Keratinocyte (primary cell): ENCODE results near the gene RNF44. TPM values are rescaled to one million over a fixed set of nuclear protein-coding genes. Genes with fewer than 3 reads are reported as not detected.

ENCODE experiments used
- DNase-seq: peaks from one replicate; pipeline ENCODE4 v3.0.0-alpha.2; 2011; ENCODE audit warnings: low read depth, missing footprints, low spot score
- FAIRE-seq: peaks from 2 replicates; lab custom pipeline; 2011; peaks lifted over from hg19 to GRCh38; lab: Jason Lieb, UNC
- H2AFZ ChIP-seq: 2 replicates; pipeline ENCODE4 v1.6.0; 2012; ENCODE audit warnings: low read length, control low read depth, inconsistent platforms; ENCODE audit not compliant: control insufficient read depth
- H3K27ac ChIP-seq: 2 replicates; pipeline ENCODE4 v1.5.1; 2011; ENCODE audit warnings: low read length; ENCODE audit not compliant: control insufficient read depth, insufficient read depth
- H3K27me3 ChIP-seq: 3 replicates; pipeline ENCODE4 v1.6.0; 2011; ENCODE audit warnings: low read length; ENCODE audit not compliant: control insufficient read depth, insufficient read depth; ENCODE audit errors: extremely low read depth
- H3K36me3 ChIP-seq, 2 experiments: 2 replicates in 1 of 2; 3 replicates in 1 of 2; pipeline ENCODE4 v1.5.1; 2011; ENCODE audit warnings: low read length in 2 of 2, mild to moderate bottlenecking in 1 of 2; ENCODE audit not compliant: control insufficient read depth in 2 of 2, insufficient read depth in 2 of 2; ENCODE audit errors: extremely low read depth in 1 of 2
- H3K4me1 ChIP-seq: 3 replicates; pipeline ENCODE4 v1.5.1; 2011; ENCODE audit warnings: low read length; ENCODE audit not compliant: control insufficient read depth, insufficient read depth; ENCODE audit errors: extremely low read depth
- H3K4me2 ChIP-seq: 3 replicates; pipeline ENCODE4 v1.6.0; 2011; ENCODE audit warnings: low read depth, low read length; ENCODE audit not compliant: control insufficient read depth, insufficient read depth; ENCODE audit errors: extremely low read depth
- H3K4me3 ChIP-seq, 3 experiments: fragments of 200-600 bp in 1 of 3; sonication (generic) in 1 of 3; 2 replicates in 2 of 3; 3 replicates in 1 of 3; pipeline ENCODE4 v1.5.1; 2011 to 2016; ENCODE audit warnings: low read length in 3 of 3, mild to moderate bottlenecking in 3 of 3, control low read depth in 2 of 3, inconsistent platforms in 1 of 3, low read depth in 1 of 3, mixed read lengths in 1 of 3, mixed run types in 1 of 3, moderate library complexity in 1 of 3; ENCODE audit not compliant: control insufficient read depth in 2 of 3, insufficient read depth in 2 of 3; ENCODE audit errors: extremely low read depth in 1 of 3
- H3K79me2 ChIP-seq: 2 replicates; pipeline ENCODE4 v1.6.0; 2012; ENCODE audit warnings: low read length; ENCODE audit not compliant: control insufficient read depth, insufficient read depth
- H3K9ac ChIP-seq: 3 replicates; pipeline ENCODE4 v1.6.0; 2011; ENCODE audit warnings: low read length; ENCODE audit not compliant: control insufficient read depth, insufficient read depth; ENCODE audit errors: extremely low read depth
- H3K9me1 ChIP-seq: 3 replicates; pipeline ENCODE4 v1.6.0; 2011; ENCODE audit warnings: low read length; ENCODE audit not compliant: control insufficient read depth, insufficient read depth; ENCODE audit errors: extremely low read depth
- H3K9me3 ChIP-seq: 2 replicates; pipeline ENCODE4 v1.5.1; 2012; ENCODE audit warnings: low read depth, low read length; ENCODE audit not compliant: control insufficient read depth
- H4K20me1 ChIP-seq: 3 replicates; pipeline ENCODE4 v1.6.0; 2011; ENCODE audit warnings: low read length; ENCODE audit not compliant: control insufficient read depth, insufficient read depth; ENCODE audit errors: extremely low read depth
- CTCF ChIP-seq, 3 experiments: IDR thresholded peaks in 1 of 3; conservative IDR thresholded peaks in 1 of 3; optimal IDR thresholded peaks in 1 of 3; 2 replicates in 2 of 3; 3 replicates in 1 of 3; pipeline versions ENCODE3 to v1.5.1; 2011; ENCODE audit warnings: low read length in 3 of 3, mild to moderate bottlenecking in 3 of 3, moderate library complexity in 2 of 3, control low read depth in 1 of 3, inconsistent platforms in 1 of 3; ENCODE audit not compliant: insufficient read depth in 2 of 3; ENCODE audit errors: extremely low read depth in 1 of 3
- EZH2 ChIP-seq: IDR thresholded peaks from one replicate; pipeline ENCODE4 v1.6.1; 2012; ENCODE audit warnings: inconsistent platforms, mild to moderate bottlenecking, low read length, moderate library complexity
- dilution Hi-C: fragments of 300-500 bp; cut with MboI; formaldehyde crosslinking; loops from one replicate; pipeline ENCODE4 v1.7.0; 2020; ENCODE audit warnings: low sequenced_read_pairs; ENCODE audit not compliant: extremely low pct_ligation_motif_present
- polyA plus RNA-seq, 5 experiments: library from polyadenylated mRNA; depleted of rRNA in 3 of 5; stranded (reverse) in 3 of 5; stranded (forward) in 1 of 5; unstranded in 1 of 5; fragments of >200 nt; gene quantifications; 1 replicate in 1 of 5; 2 replicates in 3 of 5; 3 replicates in 1 of 5; pipeline versions ENCODE4 v1.2.1 to v1.2.3, GENCODE V29; 2011 to 2012; ENCODE audit warnings: missing spikeins in 2 of 5, low read depth in 1 of 5, low replicate concordance in 1 of 5

Gene RNF44
- polyA plus RNA-seq, 1 donor (not counting 4 experiments of a cell fraction or from before 2014, with no cell fraction given) = 5.3 TPM

DNA sequence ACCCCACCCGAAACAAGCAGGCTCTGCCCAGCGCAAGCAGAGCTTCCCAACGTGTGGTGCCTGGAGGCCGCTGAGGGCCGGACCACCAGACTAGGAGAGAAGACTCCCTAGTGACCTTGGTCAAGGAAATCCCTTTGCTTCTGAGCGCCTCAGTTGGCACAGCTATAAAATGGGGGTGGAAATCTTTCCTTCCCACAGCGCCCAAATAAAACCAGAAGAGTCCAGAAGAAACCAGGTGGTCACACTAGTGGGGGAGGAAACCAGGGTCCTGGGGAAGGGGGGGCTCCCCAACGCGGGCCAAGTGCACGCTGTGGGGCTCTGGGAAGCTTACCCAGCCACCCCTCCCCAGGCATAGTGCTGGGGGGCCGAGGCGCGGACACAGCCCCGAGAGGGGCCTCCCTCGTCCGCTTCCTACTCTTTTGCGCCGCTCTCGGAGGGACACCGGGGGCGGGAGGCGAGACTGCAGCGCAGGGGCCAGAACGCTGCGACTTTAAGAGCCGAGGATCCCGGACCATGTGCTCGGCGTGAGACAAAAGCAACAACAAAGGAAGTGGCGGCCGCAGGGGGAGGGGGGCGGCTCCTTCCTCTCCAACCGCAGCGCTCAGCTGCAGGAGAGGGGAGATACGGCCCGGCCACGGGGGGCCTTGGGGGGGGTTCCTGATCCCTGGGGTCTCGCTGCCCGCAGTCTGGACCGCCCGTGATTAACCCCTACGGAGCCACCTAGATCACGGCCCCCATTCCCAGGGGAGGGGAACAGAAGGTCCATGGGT is 885 bp downstream of the RNF44 start:
- DNase-seq (no peak), FAIRE-seq (no peak)
- peak overlapping the region; percentile 94 for H3K4me2 ChIP-seq
- no peaks in the 10 kb centered on the region for H4K20me1 ChIP-seq
- H3K4me3 ChIP-seq = peak overlapping the region; percentile 66 to 95 (median 94)
- H3K4me1 ChIP-seq = peaks cover 42% of the 10 kb centered on the region
- TF ChIP-seq CTCF (optimal IDR thresholded peaks at IDR 0.05 in 1 of 3, IDR thresholded peaks at IDR 0.05 in 1 of 3, conservative IDR thresholded peaks at IDR 0.05 in 1 of 3; ENCODE audit: extremely low read depth in 1 of 3, insufficient read depth in 2 of 3, low read length in 3 of 3) (no peak), EZH2 (no peak)
- H3K27ac ChIP-seq = peak overlapping the region; percentile 98
- peaks cover 0 to 10% of the 10 kb centered on the region in 2 experiments for H3K36me3 ChIP-seq
- H3K9me3 ChIP-seq = no peaks in the 10 kb centered on the region
- H2AFZ ChIP-seq = no peak overlapping the region
- peaks cover 4% of the 10 kb centered on the region for H3K9me1 ChIP-seq
- H3K9ac ChIP-seq = peak overlapping the region; percentile 97
- no peaks in the 10 kb centered on the region for H3K27me3 ChIP-seq
- dilution Hi-C loops = no loop called here
- peaks cover 36% of the 10 kb centered on the region for H3K79me2 ChIP-seq

DNA sequence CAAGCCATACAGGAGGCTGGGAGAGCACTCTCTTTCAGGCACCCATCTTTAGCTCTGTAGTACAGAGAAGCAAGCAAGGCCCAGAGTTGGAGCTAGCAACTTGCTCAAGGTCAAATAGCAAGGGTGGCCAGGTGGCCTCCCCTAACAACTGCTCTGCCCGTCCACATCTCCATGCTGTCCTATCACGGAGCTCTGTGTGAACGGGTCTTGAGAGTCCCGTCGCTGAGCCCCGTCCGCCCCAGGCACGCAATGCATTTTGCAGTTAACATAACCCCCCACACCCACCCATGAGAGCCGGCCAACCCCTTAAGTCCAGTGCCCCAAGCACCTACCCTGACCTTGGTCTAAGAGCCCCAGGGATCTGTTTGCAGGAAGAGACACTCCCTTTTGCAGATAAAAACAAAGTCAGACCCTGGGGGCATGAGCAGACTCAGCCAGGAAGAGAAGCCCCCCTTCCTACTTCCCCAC is 1.5 kb downstream of the RNF44 start:
- TF ChIP-seq EZH2 (no peak), CTCF (optimal IDR thresholded peaks at IDR 0.05 in 1 of 3, IDR thresholded peaks at IDR 0.05 in 1 of 3, conservative IDR thresholded peaks at IDR 0.05 in 1 of 3; ENCODE audit: extremely low read depth in 1 of 3, insufficient read depth in 2 of 3, low read length in 3 of 3) (no peak)

More for the DNA sequence above, 1.5 kb downstream of the RNF44 start:
- H3K9me1 ChIP-seq = peaks cover 4% of the 10 kb centered on the region
- peaks cover 36% of the 10 kb centered on the region for H3K79me2 ChIP-seq
- no peak overlapping the region for H2AFZ ChIP-seq
- H3K27ac ChIP-seq = peak overlapping the region; percentile 98
- H3K36me3 ChIP-seq = peaks cover 0 to 15% of the 10 kb centered on the region in 2 experiments
- FAIRE-seq (no peak), DNase-seq (no peak)
- no peaks in the 10 kb centered on the region for H3K9me3 ChIP-seq
- dilution Hi-C loops = no loop called here
- H3K27me3 ChIP-seq = no peaks in the 10 kb centered on the region
- H3K4me2 ChIP-seq = peak overlapping the region; percentile 94
- H3K9ac ChIP-seq = peak overlapping the region; percentile 97
- H3K4me3 ChIP-seq = peak overlapping the region; percentile 66 to 95 (median 94)
- peaks cover 37% of the 10 kb centered on the region for H3K4me1 ChIP-seq
- no peaks in the 10 kb centered on the region for H4K20me1 ChIP-seq
